Lung (tissue), 12 donors: Measurements from ENCODE around the gene SDK1. TPM values are rescaled to one million over a fixed set of nuclear protein-coding genes. Genes with fewer than 3 reads are reported as not detected.

Experiments
- ATAC-seq: fragments of 200-7000 bp; cut with Tn5 transposase; one replicate; pipeline ENCODE4 v1.9.1; 2020; ENCODE audit warnings: moderate number of reproducible peaks; ENCODE audit not compliant: insufficient read depth, low FRiP score
- DNase-seq, 3 donors: peaks; one replicate each; pipeline ENCODE4 v3.0.0-alpha.2; 2013 to 2017
- H3K27ac ChIP-seq, 2 donors: one replicate each; pipeline ENCODE4 v1.5.1; 2013; ENCODE audit warnings: mild to moderate bottlenecking in 2 of 2, moderate library complexity in 2 of 2, control low read depth in 1 of 2, inconsistent platforms in 1 of 2, low read depth in 1 of 2, low read length in 1 of 2
- H3K27me3 ChIP-seq, 3 donors: one replicate each; pipeline ENCODE4 v1.5.1; 2013; ENCODE audit warnings: low read length in 2 of 3; ENCODE audit not compliant: control insufficient read depth in 3 of 3, insufficient read depth in 3 of 3
- H3K36me3 ChIP-seq, 4 donors: one replicate each; pipeline ENCODE4 v1.5.1; 2013; ENCODE audit warnings: low read length in 4 of 4, mild to moderate bottlenecking in 1 of 4, moderate library complexity in 1 of 4; ENCODE audit not compliant: control insufficient read depth in 4 of 4, insufficient read depth in 4 of 4
- H3K4me1 ChIP-seq, 5 donors: one replicate each; pipeline ENCODE4 v1.5.1; 2013; ENCODE audit warnings: low read length in 5 of 5, mild to moderate bottlenecking in 2 of 5, moderate library complexity in 1 of 5; ENCODE audit not compliant: control insufficient read depth in 5 of 5, insufficient read depth in 5 of 5
- H3K4me3 ChIP-seq: one replicate; pipeline ENCODE4 v1.5.1; 2013; ENCODE audit warnings: mild to moderate bottlenecking, control low read depth, moderate library complexity
- H3K9ac ChIP-seq, 2 donors: one replicate each; pipeline ENCODE4 v1.5.1; 2013; ENCODE audit warnings: low read length in 2 of 2, control low read depth in 1 of 2; ENCODE audit not compliant: insufficient read depth in 1 of 2
- H3K9me3 ChIP-seq, 4 donors: one replicate each; pipeline ENCODE4 v1.5.1; 2013; ENCODE audit warnings: low read length in 3 of 4, mild to moderate bottlenecking in 1 of 4, moderate library complexity in 1 of 4; ENCODE audit not compliant: control insufficient read depth in 4 of 4, insufficient read depth in 3 of 4
- WGBS, 2 donors: extraction: QIAGEN DNeasy Blood & Tissue Kit; methylation state at CpG; one replicate each; pipeline ENCODE4 v1.1.7; 2013; 5-methylcytosine and 5-hydroxymethylcytosine counted together
- polyA plus RNA-seq, 2 donors: library from polyadenylated mRNA; stranded (reverse); fragments of 200-250 nt; gene quantifications; one replicate each; pipeline ENCODE4 v1.2.1, GENCODE V29; 2013
- total RNA-seq, 2 donors: library from RNA; depleted of rRNA in 1 of 2; stranded (reverse); fragments of >200 nt in 1 of 2; gene quantifications; one replicate each; pipeline ENCODE4 v1.2.1, GENCODE V29; 2014 to 2021
- TF ChIP-seq, protein P1 (sequence below): IDR thresholded peaks from 2 replicates; pipeline ENCODE4 v1.5.1; 2012; ENCODE audit warnings: mild to moderate bottlenecking; ENCODE audit errors: control extremely low read depth, extremely low read depth
- donor health status: control.
- donor health status: control.
- donor health status: Bipolar disorder and iron deficiency.
- donor health status: healthy.
- donor health status: DM: yes; HTN: yes; CAD: no.

Gene SDK1
- total and polyA plus RNA-seq, 4 donors, result 3.7 to 30.1 (median 12.7) TPM

- no peak for DNase-seq
- 70 to 77% methylated on average over 6 of the region's 6 CpGs for WGBS, 2 donors
- ATAC-seq, result no peak
- Histone ChIP-seq H3K27me3 (no peaks in the 10 kb centered on the region), H3K9ac (no peak overlapping the region), H3K4me3 (no peak overlapping the region), H3K9me3 (peaks cover 0 to 5% (median 2%) of the 10 kb centered on the region in 4 donors), H3K4me1 (peaks cover 0 to 7% (median 0%) of the 10 kb centered on the region in 5 donors), H3K27ac (no peak overlapping the region), H3K36me3 (peaks cover 0 to 4% (median 0%) of the 10 kb centered on the region in 4 donors)
- TF ChIP-seq, protein P1, sequence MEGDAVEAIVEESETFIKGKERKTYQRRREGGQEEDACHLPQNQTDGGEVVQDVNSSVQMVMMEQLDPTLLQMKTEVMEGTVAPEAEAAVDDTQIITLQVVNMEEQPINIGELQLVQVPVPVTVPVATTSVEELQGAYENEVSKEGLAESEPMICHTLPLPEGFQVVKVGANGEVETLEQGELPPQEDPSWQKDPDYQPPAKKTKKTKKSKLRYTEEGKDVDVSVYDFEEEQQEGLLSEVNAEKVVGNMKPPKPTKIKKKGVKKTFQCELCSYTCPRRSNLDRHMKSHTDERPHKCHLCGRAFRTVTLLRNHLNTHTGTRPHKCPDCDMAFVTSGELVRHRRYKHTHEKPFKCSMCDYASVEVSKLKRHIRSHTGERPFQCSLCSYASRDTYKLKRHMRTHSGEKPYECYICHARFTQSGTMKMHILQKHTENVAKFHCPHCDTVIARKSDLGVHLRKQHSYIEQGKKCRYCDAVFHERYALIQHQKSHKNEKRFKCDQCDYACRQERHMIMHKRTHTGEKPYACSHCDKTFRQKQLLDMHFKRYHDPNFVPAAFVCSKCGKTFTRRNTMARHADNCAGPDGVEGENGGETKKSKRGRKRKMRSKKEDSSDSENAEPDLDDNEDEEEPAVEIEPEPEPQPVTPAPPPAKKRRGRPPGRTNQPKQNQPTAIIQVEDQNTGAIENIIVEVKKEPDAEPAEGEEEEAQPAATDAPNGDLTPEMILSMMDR, result no peak
Measured at GRCh38 chr7:4198301-4198700, 897.2 kb downstream of the SDK1 start.

DNA sequence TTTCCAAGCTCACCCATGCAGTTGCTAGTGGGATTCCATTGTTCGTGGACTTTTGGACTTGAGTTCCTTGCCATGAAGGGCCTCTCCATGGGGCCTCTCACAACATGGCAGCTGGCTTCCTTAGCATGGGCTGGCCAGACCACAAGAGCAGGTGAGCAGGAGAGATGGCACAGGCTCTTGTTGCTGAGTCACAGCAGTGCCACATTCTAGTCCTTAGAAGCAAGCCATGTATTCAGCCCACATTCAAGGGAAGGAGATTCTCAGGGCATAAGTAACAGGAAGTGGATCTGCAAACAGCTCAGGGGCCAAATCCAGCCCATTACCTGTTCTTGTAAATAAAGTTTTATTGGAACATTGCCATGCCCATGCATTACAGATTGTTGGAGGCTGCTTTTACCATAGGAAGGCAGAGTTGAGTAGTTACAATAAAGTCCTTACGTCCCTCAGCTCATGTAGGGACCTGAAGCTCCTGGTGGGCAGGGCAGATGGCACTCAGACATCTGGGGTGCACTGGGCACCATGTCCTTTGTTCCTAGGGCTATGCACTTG lies 899.6 kb downstream of the SDK1 start:
- ATAC-seq (no peak), DNase-seq (no peak)
- Histone ChIP-seq H3K27ac (no peak overlapping the region), H3K36me3 (peaks cover 0 to 4% (median 0%) of the 10 kb centered on the region in 4 donors), H3K9ac (no peak overlapping the region), H3K4me1 (peaks cover 0 to 15% (median 0%) of the 10 kb centered on the region in 5 donors), H3K9me3 (peaks cover 0 to 5% (median 2%) of the 10 kb centered on the region in 4 donors), H3K27me3 (no peaks in the 10 kb centered on the region), H3K4me3 (no peak overlapping the region)
- WGBS, 2 donors, result 85 to 88% methylated on average over 2 of the region's 2 CpGs
- TF ChIP-seq, protein P1, result no peak

DNA sequence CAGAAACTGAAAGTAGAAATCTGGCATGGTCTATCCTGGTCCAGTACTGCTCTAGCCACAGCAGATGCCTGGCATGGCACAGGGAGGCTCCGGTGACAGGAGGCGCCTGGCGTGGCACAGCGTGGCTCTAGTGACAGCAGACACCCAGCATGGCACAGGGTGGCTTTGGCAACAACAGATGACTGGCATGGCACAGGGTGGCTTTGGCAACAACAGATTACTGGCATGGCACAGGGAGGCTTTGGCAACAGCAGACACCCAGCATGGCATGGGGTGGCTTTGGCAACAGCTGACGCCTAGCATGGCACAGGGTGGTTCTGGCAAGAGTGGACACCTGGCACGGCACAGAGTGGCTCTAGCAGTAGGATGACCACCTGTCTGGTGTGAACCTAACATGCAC lies 900.5 kb downstream of the SDK1 start:
- 93 to 95% methylated on average over 6 of the region's 6 CpGs for WGBS, 2 donors
- ATAC-seq, result no peak
- no peak overlapping the region for H3K9ac ChIP-seq
- peaks cover 0 to 4% (median 0%) of the 10 kb centered on the region in 4 donors for H3K36me3 ChIP-seq
- peaks cover 0 to 7% (median 2%) of the 10 kb centered on the region in 4 donors for H3K9me3 ChIP-seq
- no peak for DNase-seq
- no peaks in the 10 kb centered on the region for H3K27me3 ChIP-seq
- TF ChIP-seq, protein P1, result no peak
- no peak overlapping the region for H3K27ac ChIP-seq
- no peak overlapping the region for H3K4me3 ChIP-seq
- peaks cover 0 to 15% (median 0%) of the 10 kb centered on the region in 5 donors for H3K4me1 ChIP-seq
